Prostate gland (tissue), 2 donors: ENCODE measurements around the gene LRFN4. TPM values are rescaled to one million over a fixed set of nuclear protein-coding genes. Genes with fewer than 3 reads are reported as not detected.

ENCODE experiments used
- DNase-seq: peaks from one replicate; pipeline ENCODE4 v3.0.0-alpha.2; 2019; ENCODE audit warnings: low spot score
- H3K27ac ChIP-seq, 2 donors: fragments of 200-600 bp; sonication (generic); 2 replicates each; pipeline ENCODE4 v1.5.1; 2017 to 2019
- H3K27me3 ChIP-seq: fragments of 200-600 bp; sonication (generic); replicated peaks from 2 replicates; pipeline ENCODE4 v1.5.1; 2019; ENCODE audit not compliant: insufficient read depth
- H3K36me3 ChIP-seq, 2 donors: fragments of 200-600 bp; sonication (generic); 1 replicate in 1 of 2; 2 replicates in 1 of 2; pipeline versions ENCODE4 v1.5.1 to v1.8.1; 2017 to 2019
- H3K4me1 ChIP-seq: fragments of 200-600 bp; sonication (generic); replicated peaks from 2 replicates; pipeline ENCODE4 v1.5.1; 2019
- H3K4me3 ChIP-seq, 2 donors: fragments of 200-600 bp; sonication (generic); 2 replicates each; pipeline ENCODE4 v1.5.1; 2017 to 2019
- H3K9me3 ChIP-seq: fragments of 200-600 bp; sonication (generic); 2 replicates; pipeline ENCODE4 v1.5.1; 2017
- POLR2A ChIP-seq: fragments of 450-650 bp; IDR thresholded peaks from one replicate; pipeline ENCODE4 v1.6.1; 2016; ENCODE audit warnings: antibody characterized with exemption, mild to moderate bottlenecking
- POLR2AphosphoS5 ChIP-seq: sonication (generic); formaldehyde crosslinking; IDR thresholded peaks from one replicate; pipeline ENCODE4 v1.6.1; 2017; ENCODE audit warnings: antibody characterized with exemption
- WGBS: methylation state at CpG from one replicate; pipeline ENCODE4 v1.1.5; 2018; 5-methylcytosine and 5-hydroxymethylcytosine counted together
- intact Hi-C: fragments of 100-400 bp; cut with DNase I; formaldehyde crosslinking; loops from one replicate; pipeline ENCODE4 v1.14.2; 2022
- total RNA-seq, 2 donors: library from RNA; depleted of rRNA; stranded (reverse); fragments of >200 nt; gene quantifications; one replicate each; pipeline ENCODE4 v1.1.0, GENCODE V29; 2016
- TF ChIP-seq, protein P1 (sequence below), 4 experiments: fragments of 200-600 bp in 2 of 4; fragments of 450-650 bp in 2 of 4; sonication (generic) in 2 of 4; IDR thresholded peaks; 1 replicate in 3 of 4; 2 replicates in 1 of 4; pipeline ENCODE4 v1.5.1; 2016 to 2019; ENCODE audit warnings: antibody characterized with exemption in 4 of 4, mild to moderate bottlenecking in 2 of 4, moderate library complexity in 2 of 4

LRFN4 gene
- total RNA-seq, 2 donors from 2014 or later = 6.6 to 17.3 TPM

DNA sequence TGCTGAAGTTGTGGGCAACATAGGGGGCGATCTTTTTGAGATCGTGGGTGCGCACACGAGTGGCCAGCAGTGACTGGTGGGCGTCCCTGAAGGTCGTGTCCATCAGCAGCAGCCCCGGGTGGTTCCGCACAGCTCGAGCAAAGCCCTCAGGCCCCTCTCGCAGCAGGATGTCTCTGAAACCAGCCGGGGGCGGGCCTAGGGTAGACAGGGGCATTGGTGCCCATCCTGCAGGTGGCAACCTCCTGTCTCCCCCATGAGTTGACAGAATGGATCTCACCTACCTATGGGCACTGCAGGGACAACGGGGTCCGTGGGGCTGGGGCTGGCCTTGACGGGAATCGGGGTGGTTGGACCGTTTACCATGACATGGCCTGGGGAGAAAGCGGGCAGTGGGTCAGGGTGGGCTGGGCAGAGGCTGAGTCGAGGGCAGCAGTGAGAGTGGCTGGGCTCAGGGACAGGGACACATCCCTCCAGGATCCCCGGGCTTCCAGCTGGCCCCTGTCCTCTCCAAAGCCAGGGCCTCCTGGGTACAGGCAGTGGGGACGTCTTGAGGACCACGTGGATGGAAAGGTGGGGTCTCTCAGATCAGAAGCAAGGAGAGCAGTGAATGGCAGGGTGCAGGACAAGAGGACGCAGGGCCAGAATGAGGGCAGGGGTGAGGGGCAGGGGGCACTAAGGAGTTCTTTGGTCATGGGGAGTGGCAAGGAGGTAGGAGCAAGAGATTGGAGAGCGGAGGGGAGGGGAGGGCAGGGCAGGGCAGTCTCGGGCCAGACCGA lies 4.2 kb upstream of the LRFN4 start:
- DNase-seq = no peak
- TF ChIP-seq POLR2AphosphoS5 (no peak), POLR2A (no peak)
- TF ChIP-seq, protein P1, sequence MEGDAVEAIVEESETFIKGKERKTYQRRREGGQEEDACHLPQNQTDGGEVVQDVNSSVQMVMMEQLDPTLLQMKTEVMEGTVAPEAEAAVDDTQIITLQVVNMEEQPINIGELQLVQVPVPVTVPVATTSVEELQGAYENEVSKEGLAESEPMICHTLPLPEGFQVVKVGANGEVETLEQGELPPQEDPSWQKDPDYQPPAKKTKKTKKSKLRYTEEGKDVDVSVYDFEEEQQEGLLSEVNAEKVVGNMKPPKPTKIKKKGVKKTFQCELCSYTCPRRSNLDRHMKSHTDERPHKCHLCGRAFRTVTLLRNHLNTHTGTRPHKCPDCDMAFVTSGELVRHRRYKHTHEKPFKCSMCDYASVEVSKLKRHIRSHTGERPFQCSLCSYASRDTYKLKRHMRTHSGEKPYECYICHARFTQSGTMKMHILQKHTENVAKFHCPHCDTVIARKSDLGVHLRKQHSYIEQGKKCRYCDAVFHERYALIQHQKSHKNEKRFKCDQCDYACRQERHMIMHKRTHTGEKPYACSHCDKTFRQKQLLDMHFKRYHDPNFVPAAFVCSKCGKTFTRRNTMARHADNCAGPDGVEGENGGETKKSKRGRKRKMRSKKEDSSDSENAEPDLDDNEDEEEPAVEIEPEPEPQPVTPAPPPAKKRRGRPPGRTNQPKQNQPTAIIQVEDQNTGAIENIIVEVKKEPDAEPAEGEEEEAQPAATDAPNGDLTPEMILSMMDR (IDR thresholded peaks at IDR 0.05) = no peak
- no peak overlapping the region for H3K27ac ChIP-seq
- H3K27me3 ChIP-seq = no peaks in the 10 kb centered on the region
- no peaks in the 10 kb centered on the region for H3K4me1 ChIP-seq
- no peaks in the 10 kb centered on the region for H3K9me3 ChIP-seq
- no peaks in the 10 kb centered on the region for H3K36me3 ChIP-seq
- H3K4me3 ChIP-seq = no peak overlapping the region
- 90% methylated on average over 26 of the region's 26 CpGs for WGBS
- intact Hi-C loops = no loop called here

DNA sequence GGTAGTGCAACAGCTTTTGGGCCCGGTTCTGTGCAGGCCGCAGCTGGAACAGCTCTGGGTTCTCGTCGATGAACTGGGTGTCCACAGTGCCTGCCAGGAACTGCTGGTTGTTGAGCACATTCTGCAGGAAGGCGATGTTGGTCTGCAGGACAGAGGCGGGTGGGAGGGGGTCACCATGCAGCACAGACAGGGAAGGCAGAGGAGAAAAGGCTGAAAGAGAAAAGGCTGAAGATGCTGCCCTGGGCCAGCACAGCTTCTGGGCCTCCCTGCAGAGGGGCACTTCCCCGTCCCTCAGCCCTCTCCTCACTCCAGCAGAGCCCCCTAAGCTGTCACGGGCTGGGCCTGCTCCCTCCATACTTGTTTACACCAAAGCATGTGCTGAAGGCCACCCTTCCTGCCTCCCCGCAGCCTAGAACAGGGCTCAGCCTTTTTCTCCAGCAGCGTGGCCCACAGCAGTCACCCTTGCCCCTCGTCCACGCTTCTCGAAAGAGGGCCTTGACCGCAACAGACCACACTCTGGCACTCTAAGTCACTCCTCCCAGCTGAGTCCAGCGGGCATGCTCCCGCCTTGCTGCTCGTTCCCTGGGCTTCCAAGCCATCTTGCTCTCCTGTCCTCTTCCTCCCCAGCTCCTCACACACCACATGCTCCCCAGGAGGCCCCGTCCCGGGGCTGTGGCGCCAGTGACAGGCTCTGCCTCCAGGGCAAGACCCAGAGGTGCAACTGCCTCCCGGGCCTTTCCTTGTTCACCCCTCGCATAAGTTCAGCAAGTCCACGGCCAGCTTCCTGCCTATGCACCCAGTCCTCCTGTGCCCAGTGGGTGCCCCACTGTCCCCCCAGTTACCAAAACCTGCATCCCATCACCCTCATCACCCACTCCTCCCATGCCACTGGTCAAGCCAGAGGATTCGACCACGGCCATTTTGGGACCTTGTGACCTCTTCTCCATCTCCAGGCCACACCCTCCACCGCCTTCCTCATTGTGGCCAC lies 3.3 kb upstream of the LRFN4 start:
- Histone ChIP-seq H3K27me3 (no peaks in the 10 kb centered on the region), H3K9me3 (no peaks in the 10 kb centered on the region), H3K36me3 (no peaks in the 10 kb centered on the region), H3K4me3 (no peak overlapping the region), H3K4me1 (no peaks in the 10 kb centered on the region), H3K27ac (no peak overlapping the region)
- intact Hi-C loops = no loop called here
- no peak for DNase-seq
- TF ChIP-seq POLR2A (no peak), POLR2AphosphoS5 (no peak)
- TF ChIP-seq, protein P1 (IDR thresholded peaks at IDR 0.05) = no peak
- 87% methylated on average over 26 of the region's 26 CpGs for WGBS

DNA sequence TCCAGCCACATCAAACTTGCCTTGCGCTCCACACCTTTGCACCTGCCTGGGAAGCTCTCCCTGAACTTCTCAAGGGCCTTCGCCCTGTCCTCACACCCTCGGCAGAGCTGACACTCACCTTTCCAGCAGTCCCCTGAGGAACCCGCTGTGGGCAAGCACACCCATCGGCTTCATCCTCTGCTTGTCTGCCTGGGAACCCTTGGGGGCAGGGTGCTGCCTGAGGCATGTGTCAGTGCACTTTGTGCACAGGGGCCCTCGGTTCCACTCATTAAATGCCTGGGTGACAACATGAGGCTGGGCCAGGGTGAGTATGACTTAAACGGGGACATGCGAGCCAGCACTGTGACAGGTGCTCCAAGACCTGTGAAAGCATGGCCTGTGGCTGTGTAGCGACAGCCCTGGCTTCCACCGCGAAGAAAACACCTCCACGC lies 2.6 kb upstream of the LRFN4 start:
- Histone ChIP-seq H3K4me1 (no peaks in the 10 kb centered on the region), H3K9me3 (no peaks in the 10 kb centered on the region), H3K4me3 (no peak overlapping the region), H3K27me3 (no peaks in the 10 kb centered on the region), H3K36me3 (no peaks in the 10 kb centered on the region), H3K27ac (no peak overlapping the region)
- DNase-seq = no peak
- intact Hi-C loops = no loop called here
- TF ChIP-seq, protein P1 (IDR thresholded peaks at IDR 0.05) = no peak
- TF ChIP-seq POLR2AphosphoS5 (no peak), POLR2A (no peak)
- 91% methylated on average over 12 of the region's 12 CpGs for WGBS

DNA sequence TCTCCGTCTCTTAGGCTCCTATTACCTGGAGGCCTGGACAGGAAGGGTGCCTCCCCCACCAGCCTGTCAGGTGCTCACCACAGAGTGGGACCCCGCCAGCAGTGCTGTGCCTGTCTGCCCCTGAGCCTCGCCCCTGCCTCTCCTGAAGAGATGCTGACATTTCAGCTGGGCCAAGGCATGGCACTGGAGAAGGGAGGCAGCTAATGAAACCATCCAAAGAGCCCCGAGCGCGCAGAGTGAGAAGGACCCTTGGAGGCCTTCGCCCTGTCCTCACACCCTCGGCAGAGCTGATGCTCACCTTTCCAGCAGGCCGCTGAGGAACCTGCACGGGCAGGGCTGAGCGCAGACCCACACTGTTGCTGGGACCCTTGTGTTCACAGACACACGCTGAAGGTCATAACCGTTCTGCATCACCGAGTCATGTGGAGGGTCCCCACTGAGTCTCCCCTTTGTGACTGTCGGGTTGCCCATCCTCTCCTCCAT lies 2.1 kb upstream of the LRFN4 start:
- Histone ChIP-seq H3K27ac (no peak overlapping the region), H3K27me3 (no peaks in the 10 kb centered on the region), H3K4me1 (no peaks in the 10 kb centered on the region), H3K9me3 (no peaks in the 10 kb centered on the region), H3K36me3 (no peaks in the 10 kb centered on the region), H3K4me3 (no peak overlapping the region)
- intact Hi-C loops = loop anchor here (5.0 kb wide), 1 partner anchor 108 kb away; no protein-coding TSS in a partner anchor
- no peak for DNase-seq
- 95% methylated on average over 15 of the region's 15 CpGs for WGBS
- TF ChIP-seq, protein P1 (IDR thresholded peaks at IDR 0.05) = no peak
- TF ChIP-seq POLR2A = no peak
- TF ChIP-seq POLR2AphosphoS5 = no peak
